GM15510 (cell line): Measurements from ENCODE around the gene TCTN3.

Source experiments
- POLR2A ChIP-seq: IDR thresholded peaks from 3 replicates; pipeline ENCODE4 v1.6.1; 2011; ENCODE audit warnings: borderline replicate concordance; ENCODE audit not compliant: insufficient read length; ENCODE audit errors: extremely low read depth

Gene TCTN3

GRCh38 chr10:95693668-95694534 is at the start of gene TCTN3:
TCTN3 (minus strand) TSS chr10:95693927; CDS start chr10:95693899, 28 bp downstream.
- peak; percentile 64 for TF ChIP-seq POLR2A

GRCh38 chr10:95742962-95743535 is 49.3 kb upstream of the TCTN3 start:
- no peak for TF ChIP-seq POLR2A

GRCh38 chr10:95742485-95742884 is 48.8 kb upstream of the TCTN3 start:
- TF ChIP-seq POLR2A, result no peak

- TF ChIP-seq POLR2A, result peak; percentile 26
Measured at GRCh38 chr10:95741807-95742467, 48.2 kb upstream of the TCTN3 start.

- no peak for TF ChIP-seq POLR2A
Measured at GRCh38 chr10:95739056-95739455, 45.3 kb upstream of the TCTN3 start.

- no peak for TF ChIP-seq POLR2A
Measured at GRCh38 chr10:95730233-95730632, 36.5 kb upstream of the TCTN3 start.

- no peak for TF ChIP-seq POLR2A
Measured at GRCh38 chr10:95729323-95730055, 35.8 kb upstream of the TCTN3 start.

GRCh38 chr10:95728526-95728925 is 34.8 kb upstream of the TCTN3 start:
- no peak for TF ChIP-seq POLR2A

GRCh38 chr10:95716866-95717265 is 23.1 kb upstream of the TCTN3 start:
- no peak for TF ChIP-seq POLR2A

- no peak for TF ChIP-seq POLR2A
Measured at GRCh38 chr10:95716466-95716865, 22.7 kb upstream of the TCTN3 start.

GRCh38 chr10:95711492-95711891 is 17.8 kb upstream of the TCTN3 start:
- TF ChIP-seq POLR2A, result no peak

GRCh38 chr10:95706990-95707389 is 13.3 kb upstream of the TCTN3 start:
- TF ChIP-seq POLR2A, result no peak

GRCh38 chr10:95706573-95706972 is 12.8 kb upstream of the TCTN3 start:
- no peak for TF ChIP-seq POLR2A

GRCh38 chr10:95698415-95698814 is 4.7 kb upstream of the TCTN3 start:
- TF ChIP-seq POLR2A, result no peak

- no peak for TF ChIP-seq POLR2A
Measured at GRCh38 chr10:95697429-95697828, 3.7 kb upstream of the TCTN3 start.

GRCh38 chr10:95694665-95695064 is 938 bp upstream of the TCTN3 start:
- TF ChIP-seq POLR2A, result no peak

- no peak for TF ChIP-seq POLR2A
Measured at GRCh38 chr10:95693071-95693667, 558 bp downstream of the TCTN3 start.
